Left lung (tissue), 10 donors: Measurements from ENCODE around the gene AWAT2. TPM values are rescaled to one million over a fixed set of nuclear protein-coding genes. Genes with fewer than 3 reads are reported as not detected.

ENCODE experiments used
- ATAC-seq: fragments of 200-7000 bp; cut with Tn5 transposase; one replicate; pipeline ENCODE4 v1.9.1; 2020; ENCODE audit warnings: moderate library complexity
- DNase-seq, 4 donors: peaks; one replicate each; pipeline ENCODE4 v3.0.0-alpha.2; 2013 to 2020
- H3K27ac ChIP-seq, 2 donors: fragments of 200-600 bp; sonication (generic) in 1 of 2; one replicate each; pipeline versions ENCODE4 v1.5.0 to v1.8.0; 2020 to 2021
- H3K27me3 ChIP-seq, 2 donors: fragments of 200-600 bp; sonication (generic) in 1 of 2; one replicate each; pipeline versions ENCODE4 v1.5.0 to v1.8.0; 2020 to 2021
- H3K36me3 ChIP-seq, 2 donors: fragments of 200-600 bp; sonication (generic) in 1 of 2; one replicate each; pipeline versions ENCODE4 v1.5.0 to v1.8.0; 2020 to 2021
- H3K4me1 ChIP-seq, 2 donors: fragments of 200-600 bp; one replicate each; pipeline ENCODE4 v1.8.0; 2021
- H3K4me3 ChIP-seq, 2 donors: fragments of 200-600 bp; sonication (generic) in 1 of 2; one replicate each; pipeline versions ENCODE4 v1.5.0 to v1.8.0; 2020 to 2021; ENCODE audit warnings: mild to moderate bottlenecking in 1 of 2
- H3K9me3 ChIP-seq, 2 donors: fragments of 200-600 bp; sonication (generic) in 1 of 2; one replicate each; pipeline versions ENCODE4 v1.5.0 to v1.8.0; 2020 to 2021
- CTCF ChIP-seq, 2 donors: fragments of 200-600 bp; sonication (generic) in 1 of 2; IDR thresholded peaks; one replicate each; pipeline versions ENCODE4 v1.5.0 to v1.8.0; 2021; ENCODE audit warnings: antibody characterized with exemption in 2 of 2
- intact Hi-C, 2 donors: fragments of 100-400 bp; cut with DNase I; formaldehyde crosslinking; loops; one replicate each; pipeline versions ENCODE4 v1.11.2 to v1.14.2; 2022
- polyA plus RNA-seq, 6 donors: library from polyadenylated mRNA; unstranded; fragments of 120-200 nt; gene quantifications; one replicate each; pipeline ENCODE4 v1.2.1, GENCODE V29; 2013; ENCODE audit not compliant: insufficient read length in 6 of 6
- total RNA-seq, 2 donors: library from RNA; stranded (reverse); fragmentation: NEBNext Ultra II Directional; extraction: Animal tissue kit (Norgen Biotek cat#: 25700); gene quantifications; one replicate each; pipeline ENCODE4 v1.2.1, GENCODE V29; 2021
- donor health status: DM: no; HTN: yes; CAD: no.
- donor health status: DM: no; HTN: no; CAD: no.

AWAT2 gene
- total and polyA plus RNA-seq, 8 donors: not detected

DNA sequence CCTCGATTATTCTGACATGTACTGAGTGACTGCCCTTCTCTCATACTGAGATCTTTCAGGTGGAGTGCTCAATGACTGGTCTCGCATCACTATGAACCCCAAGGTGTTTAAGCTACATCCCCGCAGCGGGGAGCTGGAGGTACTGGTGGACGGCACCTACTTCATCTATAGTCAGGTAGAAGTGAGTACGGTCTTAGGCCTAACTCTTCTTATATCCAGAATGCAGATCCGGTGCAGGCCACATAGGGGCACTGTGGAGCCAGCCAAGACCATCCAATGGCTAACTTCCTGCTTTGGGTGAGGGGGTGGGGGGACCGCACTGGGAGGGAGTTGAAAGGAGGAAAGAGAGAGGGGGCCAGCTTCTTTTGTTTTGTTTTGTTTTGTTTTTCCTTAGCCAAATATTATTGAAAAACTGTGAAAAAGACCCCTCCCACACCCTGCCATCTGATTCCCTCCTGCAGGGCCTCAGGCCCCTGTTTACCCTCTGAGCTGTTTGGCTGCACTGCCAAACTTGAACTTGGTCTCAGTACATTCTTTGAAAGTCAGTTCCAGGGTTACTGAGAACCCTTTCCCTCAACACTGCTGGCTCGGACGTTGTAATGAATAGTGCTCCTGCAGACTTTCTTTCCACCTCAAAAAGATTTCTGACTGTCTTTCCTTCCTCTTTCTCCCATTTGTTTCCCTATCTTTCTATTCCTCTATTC is 16.2 kb downstream of the AWAT2 start:
- H3K9me3 ChIP-seq: no peaks in the 10 kb centered on the region
- no peak overlapping the region for H3K27ac ChIP-seq
- no peaks in the 10 kb centered on the region for H3K36me3 ChIP-seq
- TF ChIP-seq CTCF (IDR thresholded peaks at IDR 0.05): peak; percentile 14 to 25
- ATAC-seq (peak; percentile 72), DNase-seq (peak in 1 of 4 donors; percentile 28)
- intact Hi-C loops: no loop called here
- no peaks in the 10 kb centered on the region for H3K4me1 ChIP-seq
- no peak overlapping the region for H3K4me3 ChIP-seq
- H3K27me3 ChIP-seq: peaks cover 0 to 6% of the 10 kb centered on the region in 2 donors

DNA sequence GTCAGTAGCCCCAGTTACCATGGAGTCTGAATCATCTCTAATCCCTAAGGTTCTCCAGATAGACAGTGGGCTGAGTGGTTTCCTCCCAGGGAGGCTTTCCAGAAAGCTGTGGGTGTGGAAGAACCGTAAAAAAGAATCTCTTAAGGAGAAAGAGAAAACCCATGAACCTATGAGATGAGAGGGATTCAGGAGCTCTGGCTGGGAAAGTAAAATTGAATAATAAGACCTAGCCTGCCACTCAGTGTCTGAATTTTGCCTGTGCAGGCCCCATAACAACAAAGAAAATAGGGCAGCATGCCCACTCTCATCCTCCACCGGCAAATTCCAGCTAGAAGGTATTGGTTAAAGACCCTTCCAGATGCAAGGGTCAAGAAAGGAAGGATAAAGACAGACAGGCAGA is 16.9 kb downstream of the AWAT2 start:
- DNase-seq (no peak), ATAC-seq (no peak)
- no peak overlapping the region for H3K27ac ChIP-seq
- intact Hi-C loops: no loop called here
- H3K4me1 ChIP-seq: no peaks in the 10 kb centered on the region
- H3K27me3 ChIP-seq: peaks cover 0 to 6% of the 10 kb centered on the region in 2 donors
- no peak overlapping the region for H3K4me3 ChIP-seq
- no peak for TF ChIP-seq CTCF (IDR thresholded peaks at IDR 0.05)
- no peaks in the 10 kb centered on the region for H3K9me3 ChIP-seq
- H3K36me3 ChIP-seq: no peaks in the 10 kb centered on the region

- Histone ChIP-seq H3K4me1 (no peaks in the 10 kb centered on the region), H3K27ac (no peak overlapping the region), H3K27me3 (peaks cover 0 to 6% of the 10 kb centered on the region in 2 donors), H3K36me3 (no peaks in the 10 kb centered on the region), H3K4me3 (no peak overlapping the region), H3K9me3 (no peaks in the 10 kb centered on the region)
- intact Hi-C loops: no loop called here
- peak in 2 of 4 donors; percentile 29 to 41 for DNase-seq
- TF ChIP-seq CTCF (IDR thresholded peaks at IDR 0.05): peak; percentile 67 to 73
- peak; percentile 88 for ATAC-seq
Measured at GRCh38 chrX:70030301-70030767, 19.4 kb downstream of the AWAT2 start.

- H3K4me1 ChIP-seq: no peaks in the 10 kb centered on the region
- TF ChIP-seq CTCF (IDR thresholded peaks at IDR 0.05): no peak
- H3K27me3 ChIP-seq: peaks cover 0 to 6% of the 10 kb centered on the region in 2 donors
- no peaks in the 10 kb centered on the region for H3K36me3 ChIP-seq
- intact Hi-C loops: no loop called here
- DNase-seq (no peak), ATAC-seq (no peak)
- no peaks in the 10 kb centered on the region for H3K9me3 ChIP-seq
- H3K4me3 ChIP-seq: no peak overlapping the region
- H3K27ac ChIP-seq: no peak overlapping the region
Measured at GRCh38 chrX:70029863-70030262, 19.9 kb downstream of the AWAT2 start.

DNA sequence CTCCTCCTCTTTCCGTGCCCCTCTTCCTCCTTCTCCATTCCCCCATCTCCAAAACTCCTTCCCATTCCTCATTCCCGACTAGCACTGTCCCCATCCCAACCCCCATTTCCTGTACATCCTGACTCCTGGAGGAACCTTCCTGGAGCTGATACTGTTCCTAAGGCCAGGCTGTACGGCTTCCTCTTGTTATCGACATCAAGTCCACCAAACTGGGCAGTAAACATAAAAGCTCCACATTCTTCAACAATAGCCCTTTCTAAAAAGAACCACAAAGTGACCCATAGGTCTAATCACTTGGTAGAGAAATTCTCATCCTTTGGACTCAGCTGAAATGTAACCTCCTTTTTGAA is 22.9 kb downstream of the AWAT2 start:
- no peaks in the 10 kb centered on the region for H3K4me1 ChIP-seq
- ATAC-seq (no peak), DNase-seq (no peak)
- TF ChIP-seq CTCF (IDR thresholded peaks at IDR 0.05): no peak
- intact Hi-C loops: no loop called here
- H3K9me3 ChIP-seq: no peaks in the 10 kb centered on the region
- no peak overlapping the region for H3K4me3 ChIP-seq
- peaks cover 0 to 4% of the 10 kb centered on the region in 2 donors for H3K27me3 ChIP-seq
- H3K27ac ChIP-seq: no peak overlapping the region
- no peaks in the 10 kb centered on the region for H3K36me3 ChIP-seq
